GM12878 (cell line): Measurements from ENCODE around the gene OR5AU1. TPM values are rescaled to one million over a fixed set of nuclear protein-coding genes. Genes with fewer than 3 reads are reported as not detected.

Experiments used
- ATAC-seq: fragments of 200-7000 bp; cut with Tn5 transposase; 3 replicates; pipeline ENCODE4 v1.9.1; 2020; ENCODE audit warnings: mild to moderate bottlenecking, moderate library complexity
- BruUV-seq: library from RNA; stranded (reverse); fragments of 400-500 nt; replicated peaks from 2 replicates; lab custom pipeline; 2021; lab: Mats Ljungman, UMichigan
- CTCF ChIA-PET: fragments of 300-600 bp; sonication (Branson Sonifier 250); formaldehyde crosslinking; extraction: SDS; loops from one replicate; lab custom pipeline; 2021; ENCODE audit warnings: inconsistent platforms; lab: Yijun Ruan, JAX
- POLR2A ChIA-PET: fragments of 350-600 bp; formaldehyde crosslinking; extraction: SDS; loops from one replicate; lab custom pipeline; 2021; ENCODE audit warnings: inconsistent platforms; lab: Charles Lee
- RAD21 ChIA-PET: fragments of 300-600 bp; sonication (Branson Sonifier 250); formaldehyde crosslinking; loops from one replicate; lab custom pipeline; 2023; ENCODE audit warnings: antibody characterized with exemption; ENCODE audit not compliant: unreplicated experiment; lab: Charles Lee
- SMC1A ChIA-PET: fragments of 300-600 bp; sonication (Branson Sonifier 250); formaldehyde crosslinking; loops from one replicate; lab custom pipeline; 2023; ENCODE audit not compliant: unreplicated experiment, uncharacterized antibody; lab: Charles Lee
- DNase-seq: peaks from one replicate; pipeline ENCODE4 v3.0.0-alpha.2; 2011; ENCODE audit warnings: low read depth, low spot score
- FAIRE-seq: peaks from 3 replicates; lab custom pipeline; 2011; peaks lifted over from hg19 to GRCh38; lab: Jason Lieb, UNC
- H2AFZ ChIP-seq: 2 replicates; pipeline ENCODE4 v1.6.0; 2011; ENCODE audit warnings: low read depth, low read length, control low read depth; ENCODE audit not compliant: control insufficient read depth
- H3K27ac ChIP-seq: 2 replicates; pipeline ENCODE4 v1.5.1; 2011; ENCODE audit warnings: control low read depth; ENCODE audit not compliant: control insufficient read depth, insufficient read depth
- H3K27me3 ChIP-seq, 2 experiments: replicated peaks in 1 of 2; 2 replicates each; pipeline versions ENCODE4 v1.6.0 to v1.6.1; 2011; ENCODE audit warnings: low read length in 1 of 2; ENCODE audit not compliant: control insufficient read depth in 2 of 2, insufficient read depth in 2 of 2
- H3K36me3 ChIP-seq, 2 experiments: 2 replicates each; pipeline ENCODE4 v1.5.1; 2011; ENCODE audit warnings: low read length in 1 of 2; ENCODE audit not compliant: control insufficient read depth in 2 of 2, insufficient read depth in 2 of 2
- H3K4me1 ChIP-seq: 2 replicates; pipeline ENCODE4 v1.6.1; 2011; ENCODE audit warnings: mild to moderate bottlenecking, low read length, moderate library complexity, mixed read lengths; ENCODE audit not compliant: control insufficient read depth, insufficient read depth
- H3K4me2 ChIP-seq: 2 replicates; pipeline ENCODE4 v1.6.0; 2011; ENCODE audit warnings: control low read depth; ENCODE audit not compliant: control insufficient read depth, insufficient read depth
- H3K4me3 ChIP-seq: fragments of 200-600 bp; sonication (generic); 2 replicates; pipeline ENCODE4 v1.5.1; 2016
- H3K79me2 ChIP-seq: 2 replicates; pipeline ENCODE4 v1.6.0; 2011; ENCODE audit warnings: low read length; ENCODE audit not compliant: control insufficient read depth, insufficient read depth
- H3K9ac ChIP-seq: 2 replicates; pipeline ENCODE4 v1.8.0; 2011; ENCODE audit warnings: low read length, control low read depth, mixed read lengths; ENCODE audit not compliant: control insufficient read depth, insufficient read depth
- H3K9me3 ChIP-seq: replicated peaks from 3 replicates; pipeline ENCODE4 v1.5.1; 2011; ENCODE audit warnings: mild to moderate bottlenecking, low read length; ENCODE audit not compliant: control insufficient read depth, insufficient read depth
- H4K20me1 ChIP-seq: 2 replicates; pipeline ENCODE4 v1.6.0; 2011; ENCODE audit not compliant: control insufficient read depth, insufficient read depth
- ESRRA ChIP-seq: IDR thresholded peaks from 2 replicates; pipeline ENCODE4 v1.6.1; 2012; ENCODE audit warnings: mild to moderate bottlenecking, low read length, improper control_type of control experiment
- IRF3 ChIP-seq: fragments of 450-650 bp; IDR thresholded peaks from 2 replicates; pipeline ENCODE4 v1.6.1; 2014; ENCODE audit warnings: mild to moderate bottlenecking
- KLF5 ChIP-seq: fragments of 450-650 bp; IDR thresholded peaks from 2 replicates; pipeline ENCODE4 v1.6.1; 2014; ENCODE audit warnings: mild to moderate bottlenecking; ENCODE audit not compliant: partially characterized antibody
- NR2C1 ChIP-seq: fragments of 450-650 bp; IDR thresholded peaks from 2 replicates; pipeline ENCODE4 v1.6.1; 2017; ENCODE audit warnings: antibody characterized with exemption, mild to moderate bottlenecking, moderate library complexity
- PML ChIP-seq: IDR thresholded peaks from 2 replicates; pipeline ENCODE4 v1.6.1; 2012; ENCODE audit warnings: low read length, inconsistent platforms
- RAD51 ChIP-seq: fragments of 450-650 bp; IDR thresholded peaks from 2 replicates; pipeline ENCODE4 v1.6.1; 2016; ENCODE audit warnings: moderate library complexity, mild to moderate bottlenecking, inconsistent platforms
- RCOR1 ChIP-seq: conservative IDR thresholded peaks from 2 replicates; pipeline ENCODE4 v1.6.1; 2012; ENCODE audit warnings: low read depth, low read length, improper control_type of control experiment
- RFX5 ChIP-seq: IDR thresholded peaks from 2 replicates; pipeline ENCODE4 v1.6.1; 2011; ENCODE audit warnings: low read depth, low read length, improper control_type of control experiment
- TARDBP ChIP-seq: IDR thresholded peaks from 2 replicates; pipeline ENCODE4 v1.6.1; 2016; ENCODE audit warnings: borderline replicate concordance
- WGBS: methylation state at CpG from one replicate; pipeline ENCODE4 v1.1.6; 2016; ENCODE audit warnings: low lambda C conversion rate; ENCODE audit not compliant: insufficient replicate concordance, insufficient coverage; ENCODE audit errors: missing lambda C conversion rate; 5-methylcytosine and 5-hydroxymethylcytosine counted together
- in situ Hi-C: fragments of 300-500 bp; cut with MboI; formaldehyde crosslinking; loops from 9 replicates; pipeline ENCODE4 v1.14.3; 2018; ENCODE audit warnings: mixed read lengths
- intact Hi-C: fragments of 100-400 bp; cut with micrococcal nuclease; formaldehyde crosslinking; loops from one replicate; pipeline ENCODE4 v1.14.2; 2022; ENCODE audit not compliant: unreplicated experiment
- polyA plus RNA-seq, 11 experiments: library from polyadenylated mRNA; depleted of rRNA in 4 of 11; unstranded in 6 of 11; stranded (reverse) in 5 of 11; fragments of >200 nt; fragmentation: Nextera tagmentation in 4 of 11; fragmentation: Illumina TruSeq in 1 of 11; extraction: Ambion mirVana in 4 of 11; extraction: Trizol in 1 of 11; gene quantifications; 1 replicate in 1 of 11; 2 replicates in 10 of 11; pipeline versions ENCODE4 v1.2.1 to v1.2.3, GENCODE V29; 2011 to 2016; ENCODE audit warnings: inconsistent platforms in 2 of 11, missing spikeins in 2 of 11, low read depth in 1 of 11
- total RNA-seq, 4 experiments: library from RNA; depleted of rRNA in 3 of 4; stranded (reverse); fragments of >200 nt in 3 of 4; fragmentation: Illumina TruSeq in 1 of 4; extraction: Trizol in 1 of 4; gene quantifications; 2 replicates each; pipeline versions ENCODE4 v1.2.1 to v1.2.3, GENCODE V29; 2013 to 2021
- TF ChIP-seq, protein P1 (sequence below): IDR thresholded peaks from 2 replicates; pipeline ENCODE4 v1.6.1; 2012; ENCODE audit warnings: low read depth, low read length, improper control_type of control experiment

The OR5AU1 gene
- total and polyA plus RNA-seq, 10 of the 15 experiments (the other 5 are each of a cell fraction or from before 2014, with no cell fraction given) = not detected

GRCh38 chr14:21121122-21121521, 34.7 kb downstream of the OR5AU1 start:
- Histone ChIP-seq H4K20me1 (no peaks in the 10 kb centered on the region), H3K27me3 (no peaks in the 10 kb centered on the region; a peak in 2 of 4 replicates), H3K79me2 (no peaks in the 10 kb centered on the region), H3K4me3 (no peak overlapping the region), H3K27ac (no peak overlapping the region), H2AFZ (no peak overlapping the region), H3K9me3 (no peaks in the 10 kb centered on the region), H3K9ac (no peak overlapping the region), H3K36me3 (no peaks in the 10 kb centered on the region), H3K4me1 (no peaks in the 10 kb centered on the region), H3K4me2 (no peak overlapping the region)
- ATAC-seq (no peak), DNase-seq (no peak), FAIRE-seq (no peak)
- ChIA-PET RAD21 (no interaction called here), SMC1A (no interaction called here), POLR2A (interaction anchor here (0.7 kb wide), 1 partner anchor 21 kb away, joined by 5 read pairs; no protein-coding TSS in a partner anchor), CTCF (no interaction called here)
- intact Hi-C loops = no loop called here
- TF ChIP-seq PML (no peak), RAD51 (no peak), IRF3 (no peak), RFX5 (no peak), NR2C1 (no peak), ESRRA (no peak), KLF5 (no peak), RCOR1 (no peak), TARDBP (no peak)
- TF ChIP-seq, protein P1, sequence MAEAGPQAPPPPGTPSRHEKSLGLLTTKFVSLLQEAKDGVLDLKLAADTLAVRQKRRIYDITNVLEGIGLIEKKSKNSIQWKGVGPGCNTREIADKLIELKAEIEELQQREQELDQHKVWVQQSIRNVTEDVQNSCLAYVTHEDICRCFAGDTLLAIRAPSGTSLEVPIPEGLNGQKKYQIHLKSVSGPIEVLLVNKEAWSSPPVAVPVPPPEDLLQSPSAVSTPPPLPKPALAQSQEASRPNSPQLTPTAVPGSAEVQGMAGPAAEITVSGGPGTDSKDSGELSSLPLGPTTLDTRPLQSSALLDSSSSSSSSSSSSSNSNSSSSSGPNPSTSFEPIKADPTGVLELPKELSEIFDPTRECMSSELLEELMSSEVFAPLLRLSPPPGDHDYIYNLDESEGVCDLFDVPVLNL = no peak
- in situ Hi-C loops = no loop called here
- BruUV-seq = no TSS peak
- WGBS = 44% methylated on average over 1 of the region's 1 CpG
